MM.1S (cell line): ENCODE results near the gene CD40LG.

Experiments used
- DNase-seq: peaks from one replicate; pipeline ENCODE4 v3.0.0-alpha.2; 2015
- H2AFZ ChIP-seq: fragments of 300-600 bp; sonication (generic); 2 replicates; pipeline ENCODE4 v1.6.0; 2016; ENCODE audit warnings: antibody characterized with exemption, low read length
- H3F3A ChIP-seq: fragments of 300-600 bp; sonication (generic); 2 replicates; pipeline ENCODE4 v1.6.1; 2016; ENCODE audit warnings: mild to moderate bottlenecking, antibody characterized with exemption, low read length, moderate library complexity, mixed read lengths; ENCODE audit not compliant: insufficient read depth
- H3K27ac ChIP-seq: fragments of 300-600 bp; sonication (generic); 2 replicates; pipeline ENCODE4 v1.5.1; 2016; ENCODE audit warnings: mild to moderate bottlenecking, low read length
- H3K27me3 ChIP-seq: fragments of 300-600 bp; sonication (generic); replicated peaks from 2 replicates; pipeline ENCODE4 v1.6.0; 2016; ENCODE audit warnings: low read length; ENCODE audit not compliant: insufficient read depth
- H3K36me3 ChIP-seq: fragments of 300-600 bp; sonication (generic); replicated peaks from 2 replicates; pipeline ENCODE4 v1.6.1; 2016; ENCODE audit warnings: mild to moderate bottlenecking, low read length, mixed read lengths; ENCODE audit not compliant: insufficient read depth
- H3K4me1 ChIP-seq: fragments of 300-600 bp; sonication (generic); 2 replicates; pipeline ENCODE4 v1.6.1; 2016; ENCODE audit warnings: low read length, mixed read lengths
- H3K4me2 ChIP-seq: fragments of 300-600 bp; sonication (generic); 2 replicates; pipeline ENCODE4 v1.6.0; 2016; ENCODE audit warnings: low read depth, low read length
- H3K4me3 ChIP-seq: fragments of 300-600 bp; sonication (generic); 2 replicates; pipeline ENCODE4 v1.5.1; 2016; ENCODE audit warnings: low read length, mixed read lengths
- H3K79me2 ChIP-seq: fragments of 300-600 bp; sonication (generic); 2 replicates; pipeline ENCODE4 v1.6.1; 2016; ENCODE audit warnings: mixed run types, low read length, mixed read lengths
- H3K9ac ChIP-seq: fragments of 300-600 bp; sonication (generic); 2 replicates; pipeline ENCODE4 v1.6.1; 2016; ENCODE audit warnings: low read length, mixed read lengths
- H3K9me2 ChIP-seq: fragments of 300-600 bp; sonication (generic); replicated peaks from 2 replicates; pipeline ENCODE4 v1.6.1; 2016; ENCODE audit warnings: mild to moderate bottlenecking, low read length, mixed read lengths; ENCODE audit not compliant: insufficient read depth
- H3K9me3 ChIP-seq: fragments of 300-600 bp; sonication (generic); replicated peaks from 2 replicates; pipeline ENCODE4 v1.6.1; 2016; ENCODE audit warnings: mild to moderate bottlenecking, low read length, mixed read lengths; ENCODE audit not compliant: insufficient read depth
- H4K20me1 ChIP-seq: fragments of 300-600 bp; sonication (generic); 2 replicates; pipeline ENCODE4 v1.6.1; 2016; ENCODE audit warnings: mild to moderate bottlenecking, low read length, moderate library complexity, mixed read lengths; ENCODE audit not compliant: insufficient read depth
- EZH2 ChIP-seq: fragments of 300-600 bp; sonication (generic); optimal IDR thresholded peaks from 2 replicates; pipeline ENCODE3; 2017; ENCODE audit warnings: low read depth, mild to moderate bottlenecking, antibody characterized with exemption, low read length, mixed read lengths
- EZH2phosphoT487 ChIP-seq: fragments of 300-600 bp; sonication (generic); IDR thresholded peaks from 2 replicates; pipeline ENCODE4 v1.6.1; 2018; ENCODE audit warnings: antibody characterized with exemption, low read length
- TF ChIP-seq, protein P1 (sequence below): fragments of 300-600 bp; sonication (generic); IDR thresholded peaks from 2 replicates; pipeline ENCODE4 v1.5.1; 2016; ENCODE audit warnings: antibody characterized with exemption, low read length, mixed read lengths

CD40LG gene

DNA sequence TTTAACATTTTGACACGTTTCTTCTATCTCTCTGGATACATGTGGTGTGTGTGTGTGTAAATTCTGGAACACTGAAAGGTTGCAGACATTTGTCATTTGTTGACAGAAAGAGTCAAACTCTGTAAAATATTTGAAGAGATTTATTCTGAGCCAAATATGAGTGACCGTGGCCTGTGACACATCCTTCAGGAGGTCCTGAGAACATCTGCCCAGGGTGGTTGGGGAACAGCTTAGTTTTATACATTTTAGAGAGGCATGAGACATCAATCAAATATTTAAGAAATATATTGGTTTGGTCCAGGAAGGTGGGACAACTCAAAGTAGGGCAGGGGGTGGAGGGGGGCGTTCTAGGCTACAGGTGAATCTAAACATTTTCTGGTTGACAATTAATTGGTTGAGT lies 40.7 kb upstream of the CD40LG start:
- H3K27me3 ChIP-seq, result no peaks in the 10 kb centered on the region
- H4K20me1 ChIP-seq, result no peaks in the 10 kb centered on the region
- H3F3A ChIP-seq, result no peaks in the 10 kb centered on the region
- no peak overlapping the region for H3K4me2 ChIP-seq
- no peak overlapping the region for H3K27ac ChIP-seq
- H3K36me3 ChIP-seq, result no peaks in the 10 kb centered on the region
- no peak for DNase-seq
- TF ChIP-seq EZH2phosphoT487, result no peak
- H3K9me2 ChIP-seq, result no peaks in the 10 kb centered on the region
- no peak overlapping the region for H3K4me3 ChIP-seq
- no peaks in the 10 kb centered on the region for H3K4me1 ChIP-seq
- H3K79me2 ChIP-seq, result no peaks in the 10 kb centered on the region
- H3K9ac ChIP-seq, result no peak overlapping the region
- no peak overlapping the region for H2AFZ ChIP-seq
- no peaks in the 10 kb centered on the region for H3K9me3 ChIP-seq

DNA sequence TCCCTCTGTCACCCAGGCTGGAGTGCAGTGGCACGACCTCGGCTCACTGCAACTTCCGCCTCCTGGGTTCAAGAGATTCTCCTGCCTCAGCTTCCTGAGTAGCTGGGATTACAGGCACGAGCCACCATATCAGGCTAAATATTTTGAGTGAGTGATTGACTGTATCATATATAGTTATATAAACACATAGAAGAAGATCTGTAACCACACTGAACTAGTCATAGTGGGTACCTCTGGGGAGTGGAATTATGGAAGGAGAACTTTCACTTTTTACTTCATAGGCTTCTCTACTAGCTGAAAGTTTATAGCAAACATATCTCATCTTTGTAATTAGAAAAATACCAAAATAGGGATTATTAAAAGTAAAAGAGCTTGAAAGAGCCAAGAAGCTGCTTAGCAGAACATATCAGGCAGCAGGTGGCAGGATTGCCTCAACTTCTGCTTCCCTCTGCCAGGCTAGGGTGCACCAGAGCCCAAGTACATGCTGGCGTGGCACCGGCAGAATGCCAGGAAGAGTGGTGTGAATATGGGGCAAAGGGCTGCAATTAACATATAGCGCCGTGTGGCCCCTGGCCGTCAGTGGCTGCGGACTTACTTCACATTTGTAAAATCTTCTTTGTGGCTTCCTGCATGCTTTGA lies 39.5 kb upstream of the CD40LG start:
- Histone ChIP-seq H2AFZ (no peak overlapping the region), H3K9me3 (no peaks in the 10 kb centered on the region), H3K4me3 (no peak overlapping the region), H3K27ac (no peak overlapping the region), H4K20me1 (no peaks in the 10 kb centered on the region), H3K4me2 (no peak overlapping the region), H3K9me2 (no peaks in the 10 kb centered on the region), H3K9ac (no peak overlapping the region), H3K79me2 (no peaks in the 10 kb centered on the region), H3K36me3 (no peaks in the 10 kb centered on the region), H3F3A (no peaks in the 10 kb centered on the region), H3K4me1 (no peaks in the 10 kb centered on the region), H3K27me3 (no peaks in the 10 kb centered on the region)
- DNase-seq, result peak; percentile 65
- TF ChIP-seq, protein P1, sequence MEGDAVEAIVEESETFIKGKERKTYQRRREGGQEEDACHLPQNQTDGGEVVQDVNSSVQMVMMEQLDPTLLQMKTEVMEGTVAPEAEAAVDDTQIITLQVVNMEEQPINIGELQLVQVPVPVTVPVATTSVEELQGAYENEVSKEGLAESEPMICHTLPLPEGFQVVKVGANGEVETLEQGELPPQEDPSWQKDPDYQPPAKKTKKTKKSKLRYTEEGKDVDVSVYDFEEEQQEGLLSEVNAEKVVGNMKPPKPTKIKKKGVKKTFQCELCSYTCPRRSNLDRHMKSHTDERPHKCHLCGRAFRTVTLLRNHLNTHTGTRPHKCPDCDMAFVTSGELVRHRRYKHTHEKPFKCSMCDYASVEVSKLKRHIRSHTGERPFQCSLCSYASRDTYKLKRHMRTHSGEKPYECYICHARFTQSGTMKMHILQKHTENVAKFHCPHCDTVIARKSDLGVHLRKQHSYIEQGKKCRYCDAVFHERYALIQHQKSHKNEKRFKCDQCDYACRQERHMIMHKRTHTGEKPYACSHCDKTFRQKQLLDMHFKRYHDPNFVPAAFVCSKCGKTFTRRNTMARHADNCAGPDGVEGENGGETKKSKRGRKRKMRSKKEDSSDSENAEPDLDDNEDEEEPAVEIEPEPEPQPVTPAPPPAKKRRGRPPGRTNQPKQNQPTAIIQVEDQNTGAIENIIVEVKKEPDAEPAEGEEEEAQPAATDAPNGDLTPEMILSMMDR, result peak; percentile 66
- TF ChIP-seq EZH2, result no peak

GRCh38 chrX:136616987-136617685 lies 30.8 kb upstream of the CD40LG start:
- H3K9ac ChIP-seq, result no peak overlapping the region
- TF ChIP-seq EZH2 (no peak), EZH2phosphoT487 (no peak)
- TF ChIP-seq, protein P1, result no peak
- no peak overlapping the region for H2AFZ ChIP-seq
- H3K79me2 ChIP-seq, result no peaks in the 10 kb centered on the region
- DNase-seq, result no peak
- H3K9me2 ChIP-seq, result no peaks in the 10 kb centered on the region
- H3K4me1 ChIP-seq, result no peaks in the 10 kb centered on the region
- H4K20me1 ChIP-seq, result no peaks in the 10 kb centered on the region
- H3K4me2 ChIP-seq, result no peak overlapping the region
- no peaks in the 10 kb centered on the region for H3K9me3 ChIP-seq
- H3K27ac ChIP-seq, result no peak overlapping the region
- H3K36me3 ChIP-seq, result no peaks in the 10 kb centered on the region
- H3K4me3 ChIP-seq, result no peak overlapping the region
- H3F3A ChIP-seq, result no peaks in the 10 kb centered on the region
- no peaks in the 10 kb centered on the region for H3K27me3 ChIP-seq

GRCh38 chrX:136619899-136620505 lies 28.0 kb upstream of the CD40LG start:
- H3K4me3 ChIP-seq, result no peak overlapping the region
- H3K27ac ChIP-seq, result no peak overlapping the region
- H3F3A ChIP-seq, result no peaks in the 10 kb centered on the region
- H3K79me2 ChIP-seq, result no peaks in the 10 kb centered on the region
- no peak for DNase-seq
- H3K27me3 ChIP-seq, result no peaks in the 10 kb centered on the region
- no peak overlapping the region for H2AFZ ChIP-seq
- no peaks in the 10 kb centered on the region for H3K9me3 ChIP-seq
- no peak overlapping the region for H3K4me2 ChIP-seq
- H3K36me3 ChIP-seq, result no peaks in the 10 kb centered on the region
- H3K4me1 ChIP-seq, result no peaks in the 10 kb centered on the region
- no peaks in the 10 kb centered on the region for H3K9me2 ChIP-seq
- TF ChIP-seq EZH2, result no peak
- TF ChIP-seq, protein P1, result no peak
- TF ChIP-seq EZH2phosphoT487, result no peak
- no peak overlapping the region for H3K9ac ChIP-seq
- H4K20me1 ChIP-seq, result no peaks in the 10 kb centered on the region
